Measurements from ENCODE around the gene ZNF865. TPM values are rescaled to one million over a fixed set of nuclear protein-coding genes. Genes with fewer than 3 reads are reported as not detected.

The ZNF865 gene
- total and polyA plus RNA-seq, 10 of the 15 experiments (the other 5 are each of a cell fraction or from before 2014, with no cell fraction given), result 0.02 to 18.3 (median 0.90) TPM

- peak; percentile 64 for TF ChIP-seq ZBTB11 (CRISPR knock-in tag; IDR thresholded peaks at IDR 0.05)
- TF ChIP-seq RUNX3 (IDR thresholded peaks at IDR 0.05; ENCODE audit: low read length), result peak; percentile 95
- TF ChIP-seq IKZF1 (conservative IDR thresholded peaks at IDR 0.05), result peak; percentile 81
- peak in 1 of 2 experiments; percentile 17; a peak in 1 of 4 replicates for TF ChIP-seq BHLHE40 (IDR thresholded peaks at IDR 0.05; ENCODE audit: borderline replicate concordance in 1 of 2, low read depth in 2 of 2, low read length in 1 of 2)
- no peak for TF ChIP-seq SPI1 (IDR thresholded peaks at IDR 0.05; ENCODE audit: borderline replicate concordance, insufficient read depth, low read depth, low read length)
- peak; percentile 91 for TF ChIP-seq EED (IDR thresholded peaks at IDR 0.05; ENCODE audit: low read depth)
- no peak for TF ChIP-seq SMC3 (IDR thresholded peaks at IDR 0.05; ENCODE audit: borderline replicate concordance, low read length)
- TF ChIP-seq KLF5 (IDR thresholded peaks at IDR 0.05; ENCODE audit: partially characterized antibody), result no peak
Measured at GRCh38 chr19:55626350-55626749, 20.9 kb downstream of the ZNF865 start (continued).

- no peak overlapping the region for H3K4me3 ChIP-seq
- WGBS (ENCODE audit: insufficient coverage, insufficient replicate concordance, low lambda C conversion rate, missing lambda C conversion rate), result 33% methylated on average over 3 of the region's 3 CpGs
- peaks cover 19% of the 10 kb centered on the region for H3K4me1 ChIP-seq (ENCODE audit: control insufficient read depth, insufficient read depth, low read length)
- ChIA-PET CTCF (interaction anchor here (0.6 to 7.7 kb wide), 47 partner anchors 8 to 716 kb away, joined by 3 to 85 read pairs (median 5); partner anchors contain the start of genes CCDC106, FIZ1, ISOC2 and U2AF2), SMC1A (ENCODE audit: uncharacterized antibody, unreplicated experiment) (interaction anchor here (0.7 to 3.5 kb wide), 20 partner anchors 10 to 717 kb away, joined by 3 to 31 read pairs (median 5); partner anchors contain the start of genes CCDC106, FIZ1, U2AF2 and ZNF524), RAD21 (ENCODE audit: unreplicated experiment) (interaction anchor here (0.5 to 4.9 kb wide), 32 partner anchors 7 to 1534 kb away, joined by 3 to 36 read pairs (median 8); partner anchors contain the start of genes CCDC106, U2AF2, ZNF579 and ZNF581), POLR2A (interaction anchor here (0.7 to 2.6 kb wide), 12 partner anchors 10 to 123 kb away, joined by 3 to 20 read pairs (median 6); partner anchors contain the start of genes CCDC106, FIZ1, ZNF581 and ZNF865)
- H4K20me1 ChIP-seq (ENCODE audit: control insufficient read depth, insufficient read depth), result no peaks in the 10 kb centered on the region
- H3K27me3 ChIP-seq (replicated peaks in 1 of 2; ENCODE audit: control insufficient read depth in 2 of 2, insufficient read depth in 2 of 2, low read length in 1 of 2), result no peaks in the 10 kb centered on the region
- no TSS peak for BruUV-seq (replicated peaks)
- peak; percentile 89 for FAIRE-seq
- peak; percentile 75 for ATAC-seq
- no peak overlapping the region for H3K4me2 ChIP-seq (ENCODE audit: control insufficient read depth, insufficient read depth)
- intact Hi-C loops (cut with micrococcal nuclease; ENCODE audit: unreplicated experiment), result loop anchor here (2.0 to 10.0 kb wide), 4 partner anchors 165 to 700 kb away; no protein-coding TSS in a partner anchor
- peak overlapping the region; percentile 65 for H2AFZ ChIP-seq (ENCODE audit: control insufficient read depth, low read depth, low read length)
- peak; percentile 75 for DNase-seq (ENCODE audit: low read depth, low spot score)
- TF ChIP-seq CTCF (IDR thresholded peaks at IDR 0.05 in 2 of 3, conservative IDR thresholded peaks at IDR 0.05 in 1 of 3; ENCODE audit: control insufficient read depth in 2 of 3, extremely low read depth in 1 of 3, insufficient read depth in 1 of 3, low read depth in 3 of 3, low read length in 3 of 3) (peak; percentile 75 to 85 (median 76)), RUNX3 (IDR thresholded peaks at IDR 0.05; ENCODE audit: low read length) (peak; percentile 64; the same call in 1 of the 2 replicates), SMC3 (IDR thresholded peaks at IDR 0.05; ENCODE audit: borderline replicate concordance, low read length) (peak; percentile 73), RAD21 (IDR thresholded peaks at IDR 0.05; ENCODE audit: insufficient read depth, low read depth, low read length) (peak; percentile 91), SMARCA5 (IDR thresholded peaks at IDR 0.05) (peak; percentile 41; the same call in 1 of the 2 replicates), BHLHE40 (IDR thresholded peaks at IDR 0.05; ENCODE audit: borderline replicate concordance in 1 of 2, low read depth in 2 of 2, low read length in 1 of 2) (0 out of 4 replicates have a peak, but pooled peaks of 1 of the 2 experiments have one; percentile 17), NFYB (IDR thresholded peaks at IDR 0.05; ENCODE audit: insufficient read depth, low read depth, low read length) (no peak), PKNOX1 (IDR thresholded peaks at IDR 0.05) (no peak)
- H3K36me3 ChIP-seq (ENCODE audit: control insufficient read depth in 2 of 2, insufficient read depth in 2 of 2, low read length in 1 of 2), result no peaks in the 10 kb centered on the region
- H3K9ac ChIP-seq (ENCODE audit: control insufficient read depth, insufficient read depth, low read length), result no peak overlapping the region
- H3K9me3 ChIP-seq (replicated peaks; ENCODE audit: control insufficient read depth, insufficient read depth, low read length), result no peaks in the 10 kb centered on the region
- in situ Hi-C loops (cut with MboI), result loop anchor here (5.0 kb wide), 1 partner anchor 115 kb away; no protein-coding TSS in a partner anchor
- no peak overlapping the region for H3K27ac ChIP-seq (ENCODE audit: control insufficient read depth, insufficient read depth)
- H3K79me2 ChIP-seq (ENCODE audit: control insufficient read depth, insufficient read depth, low read length), result peaks cover 25% of the 10 kb centered on the region
Measured at GRCh38 chr19:55632463-55632834, 27.0 kb downstream of the ZNF865 start.
